HEK293 (cell line): ENCODE results near the gene STPG2.

Experiments used
- CTCF ChIA-PET: fragments of 350-600 bp; formaldehyde crosslinking; extraction: SDS; loops from one replicate; lab custom pipeline; 2021; ENCODE audit warnings: antibody characterized with exemption; lab: Yijun Ruan, JAX
- POLR2A ChIA-PET: fragments of 300-600 bp; formaldehyde crosslinking; extraction: SDS; loops from one replicate; lab custom pipeline; 2020; ENCODE audit warnings: antibody characterized with exemption, inconsistent platforms; lab: Yijun Ruan, JAX
- H3K27ac ChIP-seq: fragments of 200-500 bp; sonication (Bioruptor generic); 2 replicates; pipeline ENCODE4 v1.5.1; 2014; ENCODE audit warnings: low read depth, low read length, control low read depth, inconsistent platforms; ENCODE audit errors: extremely low read depth
- H3K36me3 ChIP-seq, 2 experiments: fragments of 200-500 bp in 1 of 2; sonication (Bioruptor generic) in 1 of 2; 1 replicate in 1 of 2; 2 replicates in 1 of 2; pipeline ENCODE4 v1.5.1; 2014 to 2017; ENCODE audit warnings: inconsistent platforms in 2 of 2, low read length in 2 of 2; ENCODE audit not compliant: control insufficient read depth in 2 of 2, insufficient read depth in 1 of 2
- H3K4me1 ChIP-seq: fragments of 200-500 bp; sonication (Bioruptor generic); 2 replicates; pipeline ENCODE4 v1.5.1; 2014; ENCODE audit warnings: mild to moderate bottlenecking, low read length, inconsistent platforms; ENCODE audit not compliant: control insufficient read depth, insufficient read depth
- H3K4me3 ChIP-seq: 2 replicates; pipeline ENCODE4 v1.5.1; 2011; ENCODE audit warnings: low read depth, mild to moderate bottlenecking, control low read depth, low read length, moderate library complexity
- H3K9me3 ChIP-seq: fragments of 200-500 bp; sonication (Bioruptor generic); 2 replicates; pipeline ENCODE4 v1.5.1; 2014; ENCODE audit warnings: low read depth, low read length, inconsistent platforms; ENCODE audit not compliant: control insufficient read depth, insufficient read depth
- KLF8 ChIP-seq: fragments of 450-650 bp; formaldehyde crosslinking; IDR thresholded peaks from 2 replicates; pipeline ENCODE4 v1.5.1; 2016; ENCODE audit warnings: missing biosample characterization, missing genetic modification characterization
- PRDM1 ChIP-seq: fragments of 450-650 bp; formaldehyde crosslinking; IDR thresholded peaks from 2 replicates; pipeline ENCODE4; 2016; ENCODE audit warnings: missing biosample characterization, missing genetic modification characterization
- ZBTB1 ChIP-seq: fragments of 450-650 bp; formaldehyde crosslinking; IDR thresholded peaks from 2 replicates; pipeline ENCODE4 v1.5.1; 2016; ENCODE audit warnings: missing biosample characterization, missing genetic modification characterization
- ZBTB44 ChIP-seq: fragments of 450-650 bp; IDR thresholded peaks from 2 replicates; pipeline ENCODE4 v1.5.1; 2018; ENCODE audit warnings: missing biosample characterization, mild to moderate bottlenecking, missing genetic modification characterization
- ZFP41 ChIP-seq: fragments of 450-650 bp; formaldehyde crosslinking; IDR thresholded peaks from 2 replicates; pipeline ENCODE4 v1.5.1; 2016; ENCODE audit warnings: missing biosample characterization, missing genetic modification characterization, borderline replicate concordance
- ZIC2 ChIP-seq: fragments of 450-650 bp; formaldehyde crosslinking; IDR thresholded peaks from 2 replicates; pipeline ENCODE4 v1.5.1; 2016; ENCODE audit warnings: missing biosample characterization, missing genetic modification characterization
- ZNF121 ChIP-seq: fragments of 450-650 bp; formaldehyde crosslinking; IDR thresholded peaks from 2 replicates; pipeline ENCODE4 v1.5.1; 2016; ENCODE audit warnings: missing biosample characterization, missing genetic modification characterization
- ZNF16 ChIP-seq: fragments of 450-650 bp; formaldehyde crosslinking; IDR thresholded peaks from 2 replicates; pipeline ENCODE4 v1.5.1; 2016; ENCODE audit warnings: low read depth, missing biosample characterization, missing genetic modification characterization
- ZNF169 ChIP-seq: fragments of 450-650 bp; formaldehyde crosslinking; IDR thresholded peaks from 2 replicates; pipeline ENCODE4 v1.5.1; 2016; ENCODE audit warnings: missing biosample characterization, missing genetic modification characterization
- ZNF175 ChIP-seq: fragments of 450-650 bp; formaldehyde crosslinking; IDR thresholded peaks from 2 replicates; pipeline ENCODE4 v1.5.1; 2016; ENCODE audit warnings: missing biosample characterization, missing genetic modification characterization
- ZNF354C ChIP-seq: fragments of 450-650 bp; formaldehyde crosslinking; IDR thresholded peaks from 2 replicates; pipeline ENCODE4 v1.5.1; 2016; ENCODE audit warnings: missing biosample characterization, missing genetic modification characterization, low read depth, borderline replicate concordance
- ZNF426 ChIP-seq: fragments of 450-650 bp; formaldehyde crosslinking; IDR thresholded peaks from 2 replicates; pipeline ENCODE4 v1.5.1; 2017; ENCODE audit warnings: missing biosample characterization, missing genetic modification characterization, mild to moderate bottlenecking, inconsistent platforms, moderate library complexity
- ZNF48 ChIP-seq: fragments of 450-650 bp; formaldehyde crosslinking; IDR thresholded peaks from 2 replicates; pipeline ENCODE4 v1.5.1; 2016; ENCODE audit warnings: missing biosample characterization, missing genetic modification characterization
- ZNF488 ChIP-seq: fragments of 450-650 bp; formaldehyde crosslinking; IDR thresholded peaks from 2 replicates; pipeline ENCODE4 v1.5.1; 2016; ENCODE audit warnings: missing biosample characterization, missing genetic modification characterization
- ZNF514 ChIP-seq: fragments of 450-650 bp; formaldehyde crosslinking; IDR thresholded peaks from 2 replicates; pipeline ENCODE4 v1.5.1; 2016; ENCODE audit warnings: missing biosample characterization, missing genetic modification characterization
- ZNF518A ChIP-seq: fragments of 450-650 bp; formaldehyde crosslinking; conservative IDR thresholded peaks from 2 replicates; pipeline ENCODE4 v1.5.1; 2016; ENCODE audit warnings: low read depth, missing biosample characterization, missing genetic modification characterization
- ZNF544 ChIP-seq: fragments of 450-650 bp; formaldehyde crosslinking; IDR thresholded peaks from 2 replicates; pipeline ENCODE4 v1.5.0; 2017; ENCODE audit warnings: missing biosample characterization, missing genetic modification characterization
- ZNF558 ChIP-seq: fragments of 450-650 bp; formaldehyde crosslinking; IDR thresholded peaks from 2 replicates; pipeline ENCODE4 v1.5.1; 2016; ENCODE audit warnings: missing biosample characterization, missing genetic modification characterization
- ZNF560 ChIP-seq: fragments of 450-650 bp; formaldehyde crosslinking; IDR thresholded peaks from 2 replicates; pipeline ENCODE4 v1.5.1; 2017; ENCODE audit warnings: missing biosample characterization, missing genetic modification characterization, borderline replicate concordance
- ZNF654 ChIP-seq: fragments of 450-650 bp; formaldehyde crosslinking; IDR thresholded peaks from 2 replicates; pipeline ENCODE4 v1.5.1; 2016; ENCODE audit warnings: low read depth, missing biosample characterization, missing genetic modification characterization
- ZNF658 ChIP-seq: fragments of 450-650 bp; formaldehyde crosslinking; IDR thresholded peaks from 2 replicates; pipeline ENCODE4; 2016; ENCODE audit warnings: missing biosample characterization, missing genetic modification characterization
- ZNF692 ChIP-seq: fragments of 450-650 bp; formaldehyde crosslinking; IDR thresholded peaks from 2 replicates; pipeline ENCODE4 v1.5.1; 2016; ENCODE audit warnings: missing biosample characterization, missing genetic modification characterization

STPG2 gene

GRCh38 chr4:97752599-97752998, 390.7 kb downstream of the STPG2 start (continued):
- no peak for TF ChIP-seq ZNF658 (tag by site-specific recombination)
- no peak for TF ChIP-seq ZNF560

GRCh38 chr4:97747945-97748344, 395.3 kb downstream of the STPG2 start:
- Histone ChIP-seq H3K36me3 (no peaks in the 10 kb centered on the region), H3K4me3 (no peak overlapping the region), H3K9me3 (no peaks in the 10 kb centered on the region), H3K27ac (no peak overlapping the region), H3K4me1 (no peaks in the 10 kb centered on the region)
- TF ChIP-seq ZBTB44 (tag by site-specific recombination) (no peak), ZNF514 (tag by site-specific recombination) (no peak), ZNF48 (tag by site-specific recombination) (no peak), PRDM1 (tag by site-specific recombination) (no peak), ZNF354C (tag by site-specific recombination) (no peak), ZNF544 (tag by site-specific recombination) (no peak), ZNF488 (tag by site-specific recombination) (no peak), ZNF518A (tag by site-specific recombination) (no peak), ZNF558 (tag by site-specific recombination) (no peak), ZNF175 (no peak), ZFP41 (tag by site-specific recombination) (no peak), KLF8 (tag by site-specific recombination) (no peak), ZNF426 (tag by site-specific recombination) (no peak), ZNF121 (tag by site-specific recombination) (no peak), ZBTB1 (tag by site-specific recombination) (no peak), ZNF692 (tag by site-specific recombination) (no peak), ZNF654 (tag by site-specific recombination) (no peak), ZNF169 (tag by site-specific recombination) (no peak), ZNF16 (no peak), ZIC2 (tag by site-specific recombination) (no peak)
- POLR2A ChIA-PET = no interaction called here
- CTCF ChIA-PET = no interaction called here
